ENCODE measurements around the gene SMARCC1. TPM values are rescaled to one million over a fixed set of nuclear protein-coding genes. Genes with fewer than 3 reads are reported as not detected.

The SMARCC1 gene
- total RNA-seq, 4 donors from 2014 or later, result 38.5 to 54.2 (median 42.9) TPM

DNA sequence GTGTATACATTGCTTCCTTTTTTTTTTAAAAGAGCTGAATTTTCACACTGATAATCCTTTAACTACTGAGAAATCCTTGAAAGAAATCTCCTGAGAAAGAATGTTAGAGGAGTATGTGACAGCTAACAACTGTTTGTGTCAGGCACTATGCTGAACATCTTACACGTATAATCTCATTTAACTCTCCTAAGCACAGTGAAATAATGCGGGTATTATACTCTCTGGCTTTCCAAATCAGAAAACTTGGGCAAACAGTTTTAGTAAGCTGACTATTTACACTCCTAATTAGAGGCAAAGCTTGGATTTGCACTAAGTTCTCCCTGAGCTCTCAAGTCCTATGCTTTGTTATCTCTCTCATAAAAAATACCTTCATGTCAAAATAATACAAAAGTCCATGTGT, 69.3 kb downstream of the SMARCC1 start:
- TF ChIP-seq, protein P1, sequence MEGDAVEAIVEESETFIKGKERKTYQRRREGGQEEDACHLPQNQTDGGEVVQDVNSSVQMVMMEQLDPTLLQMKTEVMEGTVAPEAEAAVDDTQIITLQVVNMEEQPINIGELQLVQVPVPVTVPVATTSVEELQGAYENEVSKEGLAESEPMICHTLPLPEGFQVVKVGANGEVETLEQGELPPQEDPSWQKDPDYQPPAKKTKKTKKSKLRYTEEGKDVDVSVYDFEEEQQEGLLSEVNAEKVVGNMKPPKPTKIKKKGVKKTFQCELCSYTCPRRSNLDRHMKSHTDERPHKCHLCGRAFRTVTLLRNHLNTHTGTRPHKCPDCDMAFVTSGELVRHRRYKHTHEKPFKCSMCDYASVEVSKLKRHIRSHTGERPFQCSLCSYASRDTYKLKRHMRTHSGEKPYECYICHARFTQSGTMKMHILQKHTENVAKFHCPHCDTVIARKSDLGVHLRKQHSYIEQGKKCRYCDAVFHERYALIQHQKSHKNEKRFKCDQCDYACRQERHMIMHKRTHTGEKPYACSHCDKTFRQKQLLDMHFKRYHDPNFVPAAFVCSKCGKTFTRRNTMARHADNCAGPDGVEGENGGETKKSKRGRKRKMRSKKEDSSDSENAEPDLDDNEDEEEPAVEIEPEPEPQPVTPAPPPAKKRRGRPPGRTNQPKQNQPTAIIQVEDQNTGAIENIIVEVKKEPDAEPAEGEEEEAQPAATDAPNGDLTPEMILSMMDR (IDR thresholded peaks at IDR 0.05), result no peak
- TF ChIP-seq POLR2A (IDR thresholded peaks at IDR 0.05), result no peak
- no peak for DNase-seq (ENCODE audit: low spot score in 2 of 2)
- intact Hi-C loops (cut with DNase I; ENCODE audit: low total_unique reads), result no loop called here
- WGBS, 2 donors, result 96% methylated on average over 2 of the region's 2 CpGs
- no peak overlapping the region for H3K4me3 ChIP-seq (ENCODE audit: low read depth, poor library complexity, severe bottlenecking)

DNA sequence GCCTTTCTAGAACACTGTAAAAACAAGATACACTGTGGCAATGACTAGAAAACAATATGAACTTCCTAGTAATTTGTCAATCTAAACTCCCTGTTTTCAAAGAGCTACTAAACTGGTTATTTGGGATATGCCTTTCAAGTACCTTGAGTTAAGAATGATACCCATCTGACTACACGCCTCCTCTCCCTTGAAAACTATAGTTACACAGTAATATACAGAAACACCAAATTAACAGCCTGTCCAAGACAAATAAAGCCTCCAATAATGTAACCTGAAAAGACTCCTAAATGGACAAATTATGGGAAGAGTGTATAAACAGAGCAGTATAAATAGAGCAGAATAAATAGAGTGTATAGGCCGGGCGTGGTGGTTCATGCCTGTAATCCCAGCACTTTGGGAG, 70.1 kb downstream of the SMARCC1 start:
- H3K4me3 ChIP-seq (ENCODE audit: low read depth, poor library complexity, severe bottlenecking), result no peak overlapping the region
- intact Hi-C loops (cut with DNase I; ENCODE audit: low total_unique reads), result no loop called here
- no peak for DNase-seq (ENCODE audit: low spot score in 2 of 2)
- TF ChIP-seq, protein P1 (IDR thresholded peaks at IDR 0.05), result no peak
- no peak for TF ChIP-seq POLR2A (IDR thresholded peaks at IDR 0.05)
- WGBS, 2 donors, result 93 to 98% methylated on average over 3 of the region's 3 CpGs

DNA sequence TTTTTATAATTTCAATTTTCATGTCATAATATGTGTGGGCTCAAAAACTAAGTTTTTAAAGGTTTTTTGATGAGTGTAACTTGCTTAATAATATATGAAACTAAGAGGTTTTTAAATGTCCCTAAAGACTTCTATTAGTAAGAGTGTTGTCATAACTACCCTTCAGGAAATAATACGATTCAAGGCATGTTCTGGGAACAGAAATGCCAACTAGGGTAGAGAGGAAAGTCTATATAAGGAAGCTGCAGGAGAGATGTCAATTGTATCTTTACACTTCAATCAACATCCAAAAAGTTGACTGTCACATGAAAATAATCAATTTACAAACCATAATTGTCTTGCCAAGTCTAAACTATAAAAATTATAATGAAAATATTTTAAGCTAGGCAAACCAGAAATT, 76.3 kb downstream of the SMARCC1 start:
- WGBS, 2 donors, result 24 to 48% methylated on average over 1 of the region's 1 CpG
- no peak for DNase-seq (ENCODE audit: low spot score in 2 of 2)
- TF ChIP-seq, protein P1 (IDR thresholded peaks at IDR 0.05), result no peak
- intact Hi-C loops (cut with DNase I; ENCODE audit: low total_unique reads), result no loop called here
- H3K4me3 ChIP-seq (ENCODE audit: low read depth, poor library complexity, severe bottlenecking), result no peak overlapping the region

DNA sequence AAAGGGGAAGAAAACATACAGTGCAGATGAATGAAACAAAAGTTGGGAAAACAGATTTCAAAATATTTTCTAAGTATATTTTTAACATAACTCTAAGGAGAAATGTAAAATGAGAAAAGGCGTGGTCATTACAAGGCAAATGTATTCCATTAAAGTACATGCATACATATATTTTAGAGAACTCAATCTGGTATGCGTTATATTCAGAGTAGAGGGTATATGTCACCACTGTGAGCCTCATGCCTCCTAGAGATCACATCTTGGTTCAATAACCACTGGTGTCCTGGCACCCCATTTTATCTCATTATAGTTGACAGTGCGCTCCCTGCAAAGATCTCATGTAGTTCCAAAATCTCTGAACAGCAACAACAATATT, 77.5 kb downstream of the SMARCC1 start:
- H3K4me3 ChIP-seq (ENCODE audit: low read depth, poor library complexity, severe bottlenecking), result no peak overlapping the region
- intact Hi-C loops (cut with DNase I; ENCODE audit: low total_unique reads), result no loop called here
- 95 to 96% methylated on average over 3 of the region's 3 CpGs for WGBS, 2 donors
- TF ChIP-seq POLR2A (IDR thresholded peaks at IDR 0.05), result no peak
- TF ChIP-seq, protein P1 (IDR thresholded peaks at IDR 0.05), result no peak
- DNase-seq (ENCODE audit: low spot score in 2 of 2), result no peak

DNA sequence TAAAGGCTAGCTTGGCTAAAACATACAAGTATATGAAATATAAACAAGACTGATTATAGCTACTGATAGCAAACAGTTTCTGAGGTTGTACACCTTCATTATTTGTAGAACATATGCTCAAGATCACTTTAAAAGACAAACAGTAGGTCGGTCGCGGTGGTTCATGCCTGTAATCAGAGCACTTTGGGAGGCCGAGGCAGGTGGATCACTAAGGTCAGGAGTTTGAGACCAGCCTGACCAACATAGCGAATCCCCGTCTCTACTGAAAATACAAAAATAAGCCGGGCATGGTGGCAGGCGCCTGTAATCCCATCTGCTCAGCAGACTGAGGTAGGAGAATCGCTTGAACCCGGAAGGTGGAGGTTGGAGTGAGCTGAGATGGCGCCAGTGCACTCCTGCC, 80.3 kb downstream of the SMARCC1 start:
- DNase-seq (ENCODE audit: low spot score in 2 of 2), result no peak
- WGBS, 2 donors, result 97% methylated on average over 11 of the region's 11 CpGs
- H3K4me3 ChIP-seq (ENCODE audit: low read depth, poor library complexity, severe bottlenecking), result no peak overlapping the region
- TF ChIP-seq, protein P1 (IDR thresholded peaks at IDR 0.05), result no peak
- no peak for TF ChIP-seq POLR2A (IDR thresholded peaks at IDR 0.05)
- intact Hi-C loops (cut with DNase I; ENCODE audit: low total_unique reads), result no loop called here

DNA sequence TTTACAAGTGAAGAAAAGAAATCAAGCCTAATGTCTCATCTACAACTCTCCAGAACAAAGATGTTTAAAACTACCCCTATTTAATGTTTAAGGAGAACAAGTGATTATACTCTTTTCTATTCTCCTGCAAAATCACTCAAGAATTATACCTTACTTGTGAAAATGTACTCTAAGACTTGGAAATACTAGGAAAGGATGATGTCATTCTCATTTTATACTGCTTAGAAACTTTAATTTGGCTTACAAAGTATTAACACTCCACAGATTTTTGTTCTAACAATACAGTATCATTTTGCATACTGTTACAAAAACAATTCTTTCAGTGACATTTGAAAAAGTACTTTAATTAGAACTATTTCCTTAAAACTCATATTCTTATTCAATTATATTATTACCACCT, 89.5 kb downstream of the SMARCC1 start:
- intact Hi-C loops (cut with DNase I; ENCODE audit: low total_unique reads), result loop anchor here (5.0 kb wide), 1 partner anchor 1930 kb away; no protein-coding TSS in a partner anchor
- DNase-seq (ENCODE audit: low spot score in 2 of 2), result no peak
- TF ChIP-seq POLR2A (IDR thresholded peaks at IDR 0.05), result no peak
- TF ChIP-seq, protein P1 (IDR thresholded peaks at IDR 0.05), result no peak
- no peak overlapping the region for H3K4me3 ChIP-seq (ENCODE audit: low read depth, poor library complexity, severe bottlenecking)
